ENCODE data around the gene RTN4RL2. TPM values are rescaled to one million over a fixed set of nuclear protein-coding genes. Genes with fewer than 3 reads are reported as not detected.

The RTN4RL2 gene
- total RNA-seq, 2 experiments from 2014 or later, result 0.33 to 0.39 TPM

DNA sequence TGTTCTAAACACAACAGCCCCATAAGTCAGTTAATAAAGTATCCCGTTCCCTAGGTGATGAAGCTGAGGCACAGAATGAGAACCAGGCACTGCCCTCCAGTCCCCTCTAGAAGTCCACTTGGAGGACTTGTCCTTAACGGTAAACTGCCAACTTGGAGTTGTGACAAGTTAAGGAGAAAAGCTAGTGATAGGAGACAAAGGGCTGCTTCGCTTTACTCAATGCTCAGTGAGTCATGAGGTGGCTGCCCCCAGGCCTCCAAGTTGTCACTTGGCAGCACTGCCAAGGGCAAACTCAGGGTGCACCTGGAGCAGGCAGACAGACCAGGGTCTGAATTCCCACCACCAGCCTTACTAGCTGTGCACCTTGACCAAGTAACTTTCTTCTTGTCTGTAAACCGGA, 41.6 kb downstream of the RTN4RL2 start:
- POLR2A ChIA-PET, result interaction anchor here (0.9 kb wide), 1 partner anchor 8 kb away, joined by 3 read pairs; no protein-coding TSS in a partner anchor

DNA sequence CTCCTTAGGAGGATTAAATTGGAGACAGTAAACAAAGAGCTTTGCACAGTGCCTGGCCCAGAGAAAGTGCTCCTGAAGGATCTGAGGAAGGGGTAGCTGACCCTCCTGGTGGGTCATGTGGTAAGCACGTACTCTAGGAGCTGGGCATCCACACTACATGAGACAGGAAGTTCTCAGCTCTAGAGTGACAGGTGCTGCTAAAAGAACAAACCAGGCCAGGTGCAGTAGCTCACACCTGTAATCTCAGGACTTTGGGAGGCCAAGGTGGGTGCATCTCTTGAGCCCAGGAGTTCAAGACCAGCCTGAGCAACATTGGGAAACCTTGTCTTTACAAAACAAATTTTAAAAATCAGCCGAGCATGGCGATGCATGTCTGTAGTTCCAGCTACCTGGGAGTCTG, 42.0 kb downstream of the RTN4RL2 start:
- no peaks in the 10 kb centered on the region for H3K9me3 Mint-ChIP-seq (ENCODE audit: low read depth)
- POLR2A ChIA-PET, result interaction anchor here (0.9 kb wide), 1 partner anchor 9 kb away, joined by 3 read pairs; no protein-coding TSS in a partner anchor
- H3K27me3 Mint-ChIP-seq, result no peaks in the 10 kb centered on the region
- intact Hi-C loops (cut with DNase I, micrococcal nuclease), result no loop called here
- CTCF ChIA-PET, result interaction anchor here (0.6 to 2.6 kb wide), 9 partner anchors 9 to 106 kb away, joined by 3 to 19 read pairs (median 4); partner anchors contain the start of gene RTN4RL2
- H3K36me3 Mint-ChIP-seq (ENCODE audit: low read depth), result peaks cover 29% of the 10 kb centered on the region
- no peak overlapping the region for H3K4me3 Mint-ChIP-seq
- no peaks in the 10 kb centered on the region for H3K4me1 Mint-ChIP-seq
- DNase-seq (no peak), ATAC-seq (no peak)
- no peak overlapping the region for H3K27ac Mint-ChIP-seq

More for the DNA sequence above, 41.6 kb downstream of the RTN4RL2 start:
- Mint-ChIP-seq H3K27ac (no peak overlapping the region), H3K4me1 (no peaks in the 10 kb centered on the region), H3K27me3 (no peaks in the 10 kb centered on the region), H3K4me3 (no peak overlapping the region), H3K9me3 (ENCODE audit: low read depth) (no peaks in the 10 kb centered on the region), H3K36me3 (ENCODE audit: low read depth) (peaks cover 29% of the 10 kb centered on the region)
- ATAC-seq (no peak), DNase-seq (no peak)
- CTCF ChIA-PET, result interaction anchor here (0.7 to 2.6 kb wide), 8 partner anchors 8 to 42 kb away, joined by 3 to 19 read pairs (median 5); partner anchors contain the start of gene RTN4RL2
- intact Hi-C loops (cut with DNase I, micrococcal nuclease), result no loop called here

DNA sequence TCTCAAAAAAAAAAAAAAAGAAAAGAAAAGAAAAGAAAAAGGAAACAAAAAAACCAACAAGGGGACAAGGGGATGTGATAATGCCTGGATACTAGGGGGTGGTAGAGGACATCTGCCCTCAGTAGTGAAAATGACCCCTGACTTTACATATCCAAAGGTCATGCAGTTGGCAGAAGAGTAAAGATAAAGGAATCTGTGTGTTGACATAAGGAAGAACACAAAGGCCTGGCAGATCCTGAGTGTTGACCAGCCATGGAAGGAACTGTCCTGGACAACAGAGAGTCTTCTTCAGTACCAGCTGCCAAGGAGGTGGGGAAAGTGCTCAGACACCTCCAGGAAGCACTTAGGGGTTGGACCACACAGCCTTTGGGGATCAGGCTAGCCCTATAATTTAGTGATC, 42.5 kb downstream of the RTN4RL2 start:
- ATAC-seq (no peak), DNase-seq (no peak)
- H3K36me3 Mint-ChIP-seq (ENCODE audit: low read depth), result peaks cover 29% of the 10 kb centered on the region
- intact Hi-C loops (cut with DNase I, micrococcal nuclease), result no loop called here
- CTCF ChIA-PET, result interaction anchor here (0.6 to 2.6 kb wide), 8 partner anchors 9 to 106 kb away, joined by 4 to 19 read pairs (median 5); partner anchors contain the start of gene RTN4RL2
- no peaks in the 10 kb centered on the region for H3K4me1 Mint-ChIP-seq
- H3K27me3 Mint-ChIP-seq, result no peaks in the 10 kb centered on the region
- no peak overlapping the region for H3K27ac Mint-ChIP-seq
- H3K9me3 Mint-ChIP-seq (ENCODE audit: low read depth), result no peaks in the 10 kb centered on the region
- POLR2A ChIA-PET, result interaction anchor here (0.9 kb wide), 1 partner anchor 9 kb away, joined by 3 read pairs; no protein-coding TSS in a partner anchor
- H3K4me3 Mint-ChIP-seq, result no peak overlapping the region

DNA sequence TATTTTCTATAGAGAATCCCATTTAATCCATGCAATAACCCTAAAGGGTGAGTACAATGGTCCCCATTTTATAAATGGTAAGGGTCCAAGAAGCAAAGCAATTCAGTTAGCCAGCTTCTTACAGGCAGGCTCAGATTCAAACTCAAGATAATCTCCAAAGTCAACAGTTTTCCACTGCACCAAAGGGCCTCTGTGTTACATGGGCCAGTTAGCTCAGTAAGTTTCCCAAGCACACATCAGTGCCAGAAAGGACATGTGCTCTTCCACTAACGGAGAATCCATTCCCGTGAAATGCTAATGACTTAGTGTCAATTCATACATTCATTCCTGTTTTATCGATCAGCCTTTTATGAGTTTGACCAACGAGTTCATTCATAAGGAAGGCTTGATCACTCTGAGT, 44.2 kb downstream of the RTN4RL2 start:
- CTCF ChIA-PET, result interaction anchor here (1.0 to 5.0 kb wide), 4 partner anchors 9 to 22 kb away, joined by 3 to 36 read pairs (median 14); no protein-coding TSS in a partner anchor
- no peak for DNase-seq

DNA sequence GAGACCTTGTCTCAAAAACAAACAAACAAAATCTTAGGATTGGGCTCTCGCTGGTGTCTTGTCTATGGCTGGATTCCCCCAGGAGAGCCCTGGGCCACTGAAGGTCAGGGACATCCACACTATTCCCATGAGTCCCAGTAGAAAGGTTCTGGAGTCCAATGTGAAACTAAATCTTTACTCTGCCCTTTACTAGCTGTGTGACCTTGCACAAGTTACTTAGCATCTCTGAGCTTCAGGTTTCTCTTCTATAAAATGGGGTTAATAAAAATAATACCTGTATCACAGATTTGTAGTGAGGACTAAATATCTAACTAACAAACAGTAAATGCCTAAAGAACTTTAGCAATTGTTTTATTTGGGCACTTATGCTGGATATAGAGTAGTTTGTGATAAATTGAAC, 46.2 kb downstream of the RTN4RL2 start:
- Mint-ChIP-seq H3K4me1 (peaks cover 2% of the 10 kb centered on the region), H3K27me3 (no peaks in the 10 kb centered on the region), H3K27ac (no peak overlapping the region), H3K36me3 (ENCODE audit: low read depth) (peaks cover 13% of the 10 kb centered on the region), H3K9me3 (ENCODE audit: low read depth) (no peaks in the 10 kb centered on the region), H3K4me3 (no peak overlapping the region)
- no peak for ATAC-seq
- intact Hi-C loops (cut with DNase I, micrococcal nuclease), result no loop called here
- ChIA-PET POLR2A (no interaction called here), CTCF (interaction anchor here (0.9 to 5.0 kb wide), 6 partner anchors 8 to 23 kb away, joined by 3 to 36 read pairs (median 6); partner anchors contain the start of gene SLC43A1)
- DNase-seq, result no peak

More for the DNA sequence above, 44.2 kb downstream of the RTN4RL2 start:
- H3K27me3 Mint-ChIP-seq, result no peaks in the 10 kb centered on the region
- H3K4me1 Mint-ChIP-seq, result no peaks in the 10 kb centered on the region
- H3K4me3 Mint-ChIP-seq, result no peak overlapping the region
- POLR2A ChIA-PET, result interaction anchor here (0.7 kb wide), 2 partner anchors 9 to 1501 kb away, joined by 3 to 8 read pairs; no protein-coding TSS in a partner anchor
- no peaks in the 10 kb centered on the region for H3K9me3 Mint-ChIP-seq (ENCODE audit: low read depth)
- no peak overlapping the region for H3K27ac Mint-ChIP-seq
- H3K36me3 Mint-ChIP-seq (ENCODE audit: low read depth), result peaks cover 21% of the 10 kb centered on the region
- no peak for ATAC-seq
- intact Hi-C loops (cut with DNase I, micrococcal nuclease), result no loop called here

DNA sequence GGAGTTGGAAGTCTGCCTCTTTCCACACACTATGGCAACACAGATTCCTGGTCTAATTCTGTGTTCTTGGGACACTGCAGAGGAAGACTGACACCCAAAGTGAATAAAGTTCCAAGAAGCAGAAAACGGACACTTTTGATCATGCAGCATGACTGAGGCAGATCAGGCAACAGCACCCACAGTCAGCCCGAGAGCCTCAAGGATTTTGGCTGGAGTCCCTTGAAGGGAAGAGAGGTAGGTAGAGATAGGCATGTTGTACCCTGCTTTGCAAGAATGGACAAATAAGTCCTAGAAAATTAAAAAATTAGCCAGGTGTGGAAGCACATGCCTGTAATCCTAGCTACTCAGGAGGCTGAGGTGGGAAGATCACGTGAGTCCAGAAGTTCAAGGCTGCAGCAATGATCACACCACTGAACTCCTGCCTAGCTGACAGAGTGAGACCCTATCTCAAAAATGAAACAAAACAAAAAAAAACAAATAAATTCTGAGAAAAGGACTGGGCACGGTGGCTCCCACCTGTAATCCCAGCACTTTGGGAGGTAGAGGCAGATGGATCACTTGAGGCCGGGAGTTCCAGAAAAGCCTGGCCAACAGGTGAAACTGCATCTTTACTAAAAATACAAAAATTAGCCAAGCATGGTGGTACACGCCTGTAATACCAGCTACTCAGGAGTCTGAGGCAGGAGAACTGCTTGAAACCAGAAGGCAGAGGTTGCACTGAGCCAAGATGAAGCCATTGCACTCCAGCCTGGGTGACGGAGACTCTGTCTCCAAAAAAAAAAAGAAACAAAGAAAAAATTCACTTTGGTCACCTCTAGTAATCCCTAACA, 48.2 kb downstream of the RTN4RL2 start:
- ChIA-PET POLR2A (no interaction called here), CTCF (interaction anchor here (1.3 to 5.0 kb wide), 3 partner anchors 10 to 18 kb away, joined by 4 to 36 read pairs (median 23); no protein-coding TSS in a partner anchor)
- no peaks in the 10 kb centered on the region for H3K9me3 Mint-ChIP-seq (ENCODE audit: low read depth)
- no peak overlapping the region for H3K27ac Mint-ChIP-seq
- H3K27me3 Mint-ChIP-seq, result no peaks in the 10 kb centered on the region
- H3K4me3 Mint-ChIP-seq, result no peak overlapping the region
- peaks cover 12% of the 10 kb centered on the region for H3K36me3 Mint-ChIP-seq (ENCODE audit: low read depth)
- ATAC-seq (no peak), DNase-seq (no peak)
- H3K4me1 Mint-ChIP-seq, result peaks cover 22% of the 10 kb centered on the region
- intact Hi-C loops (cut with DNase I, micrococcal nuclease), result no loop called here

DNA sequence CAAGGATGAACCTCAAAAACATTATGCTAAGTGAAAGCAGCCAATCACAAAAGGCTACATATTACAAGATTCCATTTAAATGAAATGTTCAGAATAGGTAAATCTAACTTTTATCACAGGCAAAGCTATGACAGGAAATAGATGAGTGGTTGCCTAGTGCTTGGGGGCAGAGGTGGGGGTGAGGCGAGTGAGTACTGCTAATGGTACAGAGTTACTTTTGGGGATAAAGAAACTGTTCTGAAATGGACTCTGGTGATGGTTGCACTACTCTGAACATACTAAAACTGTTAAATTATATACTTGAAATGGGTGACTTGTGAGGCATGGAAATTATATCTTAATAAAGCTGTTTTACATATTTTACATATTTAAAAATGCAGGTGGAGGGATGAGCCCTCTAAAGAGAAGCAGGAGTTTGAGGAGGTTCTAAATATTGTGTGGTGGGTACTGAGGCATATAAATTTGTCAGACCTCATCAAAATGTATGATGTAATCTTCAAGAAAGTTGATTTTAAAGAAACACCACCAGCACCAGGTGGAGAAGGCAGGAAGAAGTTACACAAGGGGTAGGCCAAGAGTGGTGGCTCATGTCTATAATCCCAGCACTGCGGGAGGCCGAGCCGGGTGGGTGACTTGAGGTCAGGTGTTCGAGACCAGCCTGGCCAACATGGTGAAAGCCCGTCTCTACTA, 51.6 kb downstream of the RTN4RL2 start:
- ChIA-PET POLR2A (interaction anchor here (0.6 kb wide), 1 partner anchor 194 kb away, joined by 5 read pairs; no protein-coding TSS in a partner anchor), CTCF (interaction anchor here (0.7 to 2.0 kb wide), 5 partner anchors 15 to 164 kb away, joined by 3 to 14 read pairs (median 3); no protein-coding TSS in a partner anchor)
- no peak for ATAC-seq
- intact Hi-C loops (cut with DNase I, micrococcal nuclease), result no loop called here
- DNase-seq, result no peak
- Mint-ChIP-seq H3K4me1 (peaks cover 31% of the 10 kb centered on the region), H3K36me3 (ENCODE audit: low read depth) (peaks cover 3% of the 10 kb centered on the region), H3K27ac (peak overlapping the region; percentile 23), H3K9me3 (ENCODE audit: low read depth) (no peaks in the 10 kb centered on the region), H3K4me3 (no peak overlapping the region), H3K27me3 (no peaks in the 10 kb centered on the region)

DNA sequence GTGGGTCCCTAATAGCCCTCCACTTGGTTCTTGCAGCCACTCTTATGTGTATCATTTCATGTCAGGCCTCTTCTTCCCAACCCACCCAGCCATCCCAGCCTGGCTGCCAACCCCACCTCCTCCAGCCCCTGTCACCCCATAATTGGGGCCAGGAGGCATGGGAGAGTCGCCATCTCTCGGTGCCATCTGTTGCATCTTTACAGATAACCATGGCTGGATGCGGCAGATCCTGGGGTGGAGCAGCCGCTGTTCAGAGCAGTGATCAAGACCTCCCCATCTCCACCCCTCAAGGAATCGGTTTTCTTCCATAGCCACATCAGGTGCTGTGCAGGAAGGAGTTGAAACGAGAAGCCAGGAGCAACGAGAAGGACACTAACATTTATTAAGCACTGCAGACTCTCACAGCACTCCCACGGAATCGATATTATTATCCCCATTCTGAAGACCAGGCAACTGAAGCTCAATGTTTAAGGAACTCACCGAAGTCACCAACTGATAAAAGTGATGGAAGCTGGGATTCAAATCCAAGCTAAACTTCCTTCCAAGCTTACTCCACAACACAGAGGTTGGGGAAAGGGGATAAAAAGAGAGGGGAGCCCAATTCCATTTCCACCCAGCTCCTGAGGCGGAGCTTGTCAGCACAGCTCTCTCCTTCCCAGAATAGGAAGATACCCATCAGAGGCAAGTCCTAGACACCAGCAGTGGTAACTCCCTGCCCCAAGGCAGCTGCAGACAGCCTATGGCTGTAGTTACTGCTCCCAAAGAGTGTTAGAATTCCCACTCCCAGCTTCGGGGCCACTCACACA, 52.5 kb downstream of the RTN4RL2 start:
- no peaks in the 10 kb centered on the region for H3K27me3 Mint-ChIP-seq
- no peaks in the 10 kb centered on the region for H3K9me3 Mint-ChIP-seq (ENCODE audit: low read depth)
- ATAC-seq (no peak), DNase-seq (no peak)
- no peak overlapping the region for H3K27ac Mint-ChIP-seq
- peaks cover 31% of the 10 kb centered on the region for H3K4me1 Mint-ChIP-seq
- H3K4me3 Mint-ChIP-seq, result no peak overlapping the region
- ChIA-PET POLR2A (interaction anchor here (1.1 to 1.7 kb wide), 2 partner anchors 13 to 15 kb away, joined by 3 to 4 read pairs; no protein-coding TSS in a partner anchor), CTCF (interaction anchor here (0.6 to 9.0 kb wide), 11 partner anchors 8 to 167 kb away, joined by 3 to 112 read pairs (median 4); partner anchors contain the start of genes RTN4RL2 and TIMM10)
- intact Hi-C loops (cut with DNase I, micrococcal nuclease), result no loop called here
- H3K36me3 Mint-ChIP-seq (ENCODE audit: low read depth), result peaks cover 2% of the 10 kb centered on the region

DNA sequence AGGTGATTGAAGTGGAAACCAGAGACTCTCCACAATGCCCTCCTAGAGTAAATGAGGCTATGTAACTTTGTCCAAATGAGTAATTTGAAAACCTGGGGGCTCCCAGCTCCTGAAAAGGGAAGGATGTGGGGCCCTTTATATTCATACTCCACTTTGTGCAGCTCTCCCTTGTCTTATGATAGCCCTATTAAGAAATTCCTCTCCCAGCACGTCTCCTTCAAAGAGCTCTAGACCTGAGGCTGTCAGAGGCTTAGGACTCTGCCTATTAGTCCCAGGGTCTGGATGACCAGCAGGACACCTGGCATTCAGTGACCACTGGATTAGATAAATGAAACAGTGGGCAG, 53.1 kb downstream of the RTN4RL2 start:
- Mint-ChIP-seq H3K4me3 (peak overlapping the region; percentile 91), H3K9me3 (ENCODE audit: low read depth) (no peaks in the 10 kb centered on the region), H3K27me3 (no peaks in the 10 kb centered on the region), H3K36me3 (ENCODE audit: low read depth) (peaks cover 2% of the 10 kb centered on the region), H3K4me1 (peaks cover 31% of the 10 kb centered on the region), H3K27ac (no peak overlapping the region)
- intact Hi-C loops (cut with DNase I, micrococcal nuclease), result no loop called here
- no peak for ATAC-seq
- POLR2A ChIA-PET, result interaction anchor here (0.6 to 1.7 kb wide), 4 partner anchors 9 to 144 kb away, joined by 3 to 4 read pairs (median 4); partner anchors contain the start of gene CLP1
- no peak for DNase-seq
- CTCF ChIA-PET, result interaction anchor here (0.5 to 9.0 kb wide), 15 partner anchors 9 to 263 kb away, joined by 3 to 112 read pairs (median 3); partner anchors contain the start of genes RTN4RL2, TIMM10 and UBE2L6

DNA sequence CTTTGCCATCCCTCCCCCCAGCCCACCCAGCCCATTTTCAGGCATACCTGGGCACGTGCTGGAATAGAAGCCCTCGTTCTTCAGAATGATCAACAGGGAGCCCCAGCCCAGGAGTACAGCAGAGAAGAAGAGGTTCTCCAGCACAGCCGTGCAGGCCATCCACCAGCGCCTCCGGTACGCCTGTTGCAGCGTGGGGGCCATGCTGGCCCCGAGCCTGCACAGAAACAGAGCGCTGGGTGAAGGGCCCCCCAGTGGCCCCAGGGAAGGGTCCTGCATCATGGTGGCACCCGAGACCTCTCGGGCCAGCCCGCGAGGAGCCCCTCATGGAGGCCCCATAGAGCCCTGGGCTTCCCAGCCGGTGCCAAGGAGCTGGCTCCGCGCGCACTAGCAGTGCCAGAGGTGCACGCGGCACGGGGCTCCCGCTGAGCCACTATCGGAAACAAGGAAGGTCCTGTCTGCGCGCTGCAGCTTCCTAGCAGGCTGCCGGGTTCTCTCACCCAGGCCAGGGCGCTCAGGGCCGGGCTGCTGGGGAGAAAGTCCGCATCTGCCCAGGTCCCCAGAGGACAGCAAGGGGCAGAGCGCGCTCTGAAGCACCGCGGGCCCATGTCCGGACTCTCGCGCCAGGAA, 53.7 kb downstream of the RTN4RL2 start:
- ChIA-PET POLR2A (interaction anchor here (0.6 to 1.7 kb wide), 5 partner anchors 10 to 198 kb away, joined by 3 to 4 read pairs (median 3); partner anchors contain the start of genes CLP1 and MED19), CTCF (interaction anchor here (0.5 to 9.0 kb wide), 13 partner anchors 8 to 264 kb away, joined by 3 to 112 read pairs (median 4); partner anchors contain the start of genes RTN4RL2, TIMM10 and UBE2L6)
- Mint-ChIP-seq H3K27me3 (no peaks in the 10 kb centered on the region), H3K4me3 (peak overlapping the region; percentile 91), H3K36me3 (ENCODE audit: low read depth) (peaks cover 2% of the 10 kb centered on the region), H3K27ac (peak overlapping the region; percentile 91), H3K9me3 (ENCODE audit: low read depth) (no peaks in the 10 kb centered on the region), H3K4me1 (peaks cover 31% of the 10 kb centered on the region)
- intact Hi-C loops (cut with DNase I, micrococcal nuclease), result loop anchor here (1.0 to 2.0 kb wide), 3 partner anchors 13 to 21 kb away; no protein-coding TSS in a partner anchor
- ATAC-seq (peak; percentile 49), DNase-seq (peak; percentile 65)
